Prostate gland (tissue), 2 donors: Measurements from ENCODE around the gene TBC1D24. TPM values are rescaled to one million over a fixed set of nuclear protein-coding genes. Genes with fewer than 3 reads are reported as not detected.

Experiments used
- DNase-seq: peaks from one replicate; pipeline ENCODE4 v3.0.0-alpha.2; 2019; ENCODE audit warnings: low spot score
- H3K27ac ChIP-seq, 2 donors: fragments of 200-600 bp; sonication (generic); 2 replicates each; pipeline ENCODE4 v1.5.1; 2017 to 2019
- H3K27me3 ChIP-seq: fragments of 200-600 bp; sonication (generic); replicated peaks from 2 replicates; pipeline ENCODE4 v1.5.1; 2019; ENCODE audit not compliant: insufficient read depth
- H3K36me3 ChIP-seq, 2 donors: fragments of 200-600 bp; sonication (generic); 1 replicate in 1 of 2; 2 replicates in 1 of 2; pipeline versions ENCODE4 v1.5.1 to v1.8.1; 2017 to 2019
- H3K4me1 ChIP-seq: fragments of 200-600 bp; sonication (generic); replicated peaks from 2 replicates; pipeline ENCODE4 v1.5.1; 2019
- H3K4me3 ChIP-seq, 2 donors: fragments of 200-600 bp; sonication (generic); 2 replicates each; pipeline ENCODE4 v1.5.1; 2017 to 2019
- H3K9me3 ChIP-seq: fragments of 200-600 bp; sonication (generic); 2 replicates; pipeline ENCODE4 v1.5.1; 2017
- CTCF ChIP-seq, 4 experiments: fragments of 200-600 bp in 2 of 4; fragments of 450-650 bp in 2 of 4; sonication (generic) in 2 of 4; IDR thresholded peaks; 1 replicate in 3 of 4; 2 replicates in 1 of 4; pipeline ENCODE4 v1.5.1; 2016 to 2019; ENCODE audit warnings: antibody characterized with exemption in 4 of 4, mild to moderate bottlenecking in 2 of 4, moderate library complexity in 2 of 4
- POLR2A ChIP-seq: fragments of 450-650 bp; IDR thresholded peaks from one replicate; pipeline ENCODE4 v1.6.1; 2016; ENCODE audit warnings: antibody characterized with exemption, mild to moderate bottlenecking
- POLR2AphosphoS5 ChIP-seq: sonication (generic); formaldehyde crosslinking; IDR thresholded peaks from one replicate; pipeline ENCODE4 v1.6.1; 2017; ENCODE audit warnings: antibody characterized with exemption
- WGBS: methylation state at CpG from one replicate; pipeline ENCODE4 v1.1.5; 2018; 5-methylcytosine and 5-hydroxymethylcytosine counted together
- intact Hi-C: fragments of 100-400 bp; cut with DNase I; formaldehyde crosslinking; loops from one replicate; pipeline ENCODE4 v1.14.2; 2022
- total RNA-seq, 2 donors: library from RNA; depleted of rRNA; stranded (reverse); fragments of >200 nt; gene quantifications; one replicate each; pipeline ENCODE4 v1.1.0, GENCODE V29; 2016

TBC1D24 gene
- total RNA-seq, 2 donors from 2014 or later: 22.4 to 26.2 TPM

GRCh38 chr16:2489581-2489980, 14.7 kb downstream of the TBC1D24 start:
- no peak for DNase-seq
- peaks cover 2% of the 10 kb centered on the region for H3K4me1 ChIP-seq
- H3K9me3 ChIP-seq: no peaks in the 10 kb centered on the region
- H3K27ac ChIP-seq: no peak overlapping the region
- WGBS: 91% methylated on average over 16 of the region's 16 CpGs
- intact Hi-C loops: no loop called here
- no peak overlapping the region for H3K4me3 ChIP-seq
- H3K27me3 ChIP-seq: no peaks in the 10 kb centered on the region
- H3K36me3 ChIP-seq: no peaks in the 10 kb centered on the region
- TF ChIP-seq POLR2A (no peak), POLR2AphosphoS5 (no peak), CTCF (IDR thresholded peaks at IDR 0.05) (no peak)

DNA sequence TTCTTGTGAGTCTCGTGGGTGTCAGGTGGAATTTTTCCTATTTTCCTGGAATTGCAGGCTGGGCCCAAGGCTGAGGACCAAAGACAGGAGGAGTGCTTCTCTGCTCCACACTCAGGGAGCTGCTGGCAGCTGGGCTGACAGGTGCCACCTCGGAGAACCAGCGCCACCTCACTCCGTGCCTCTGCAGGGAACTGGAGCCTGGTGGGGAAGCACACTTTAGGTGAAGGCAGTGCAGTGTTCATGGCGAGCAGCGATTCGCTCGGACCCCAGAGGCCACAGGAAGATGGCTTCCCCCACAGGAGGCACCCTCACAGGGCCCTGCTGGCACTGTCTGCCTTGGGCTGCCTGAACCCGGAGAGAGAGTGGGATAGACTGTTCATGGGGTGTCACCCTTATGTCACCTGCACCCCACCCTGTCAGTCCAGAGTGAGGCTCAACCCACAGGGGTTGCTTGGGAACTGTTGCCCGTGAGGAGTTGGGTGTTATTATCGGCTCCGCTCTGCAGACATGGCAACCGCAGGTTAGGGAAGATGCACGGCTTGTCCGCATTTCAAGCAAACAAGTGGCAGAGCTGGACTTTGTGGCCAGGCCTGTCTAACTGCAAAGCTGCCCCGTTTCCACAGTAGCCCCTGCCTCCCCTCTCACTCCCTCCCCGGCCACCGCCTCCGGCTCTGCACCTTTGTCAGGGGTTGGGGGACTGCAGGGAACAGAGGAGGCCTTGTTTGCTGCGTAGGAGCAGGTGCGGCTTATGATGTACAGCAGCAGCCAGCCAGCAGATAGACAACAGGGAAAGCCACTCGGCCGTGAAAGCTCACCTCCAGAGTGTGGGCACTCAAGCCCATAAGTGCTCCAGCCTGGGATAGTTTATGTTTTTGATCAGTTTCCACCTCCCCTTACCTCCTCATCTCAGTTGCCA, 15.5 kb downstream of the TBC1D24 start:
- no peaks in the 10 kb centered on the region for H3K27me3 ChIP-seq
- TF ChIP-seq POLR2AphosphoS5 (no peak), CTCF (IDR thresholded peaks at IDR 0.05) (no peak), POLR2A (no peak)
- no peaks in the 10 kb centered on the region for H3K9me3 ChIP-seq
- DNase-seq: no peak
- WGBS: 77% methylated on average over 23 of the region's 23 CpGs
- H3K36me3 ChIP-seq: no peaks in the 10 kb centered on the region
- H3K4me3 ChIP-seq: no peak overlapping the region
- H3K4me1 ChIP-seq: peaks cover 2% of the 10 kb centered on the region
- H3K27ac ChIP-seq: no peak overlapping the region
- intact Hi-C loops: no loop called here

DNA sequence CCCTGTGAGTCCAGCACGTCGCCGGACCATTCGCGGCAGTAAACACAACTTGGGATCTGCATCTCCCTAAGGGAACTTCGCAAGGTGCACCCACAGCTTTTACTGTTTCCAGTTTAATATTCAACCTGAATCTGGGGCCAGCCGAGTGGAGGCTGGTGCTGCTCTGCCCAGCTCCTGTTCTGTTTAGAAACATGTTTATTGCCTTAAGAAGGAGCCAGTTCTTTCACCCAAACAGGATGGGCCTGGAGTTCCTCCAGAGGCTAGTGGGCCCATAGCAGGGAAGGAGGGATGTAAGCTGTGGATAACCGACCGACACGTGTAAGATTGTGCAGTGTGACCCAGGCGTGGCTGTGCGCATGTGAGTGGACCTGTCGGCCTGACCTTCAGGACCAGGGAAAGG, 17.4 kb downstream of the TBC1D24 start:
- TF ChIP-seq POLR2AphosphoS5 (no peak), CTCF (IDR thresholded peaks at IDR 0.05) (no peak), POLR2A (no peak)
- H3K4me1 ChIP-seq: no peaks in the 10 kb centered on the region

DNA sequence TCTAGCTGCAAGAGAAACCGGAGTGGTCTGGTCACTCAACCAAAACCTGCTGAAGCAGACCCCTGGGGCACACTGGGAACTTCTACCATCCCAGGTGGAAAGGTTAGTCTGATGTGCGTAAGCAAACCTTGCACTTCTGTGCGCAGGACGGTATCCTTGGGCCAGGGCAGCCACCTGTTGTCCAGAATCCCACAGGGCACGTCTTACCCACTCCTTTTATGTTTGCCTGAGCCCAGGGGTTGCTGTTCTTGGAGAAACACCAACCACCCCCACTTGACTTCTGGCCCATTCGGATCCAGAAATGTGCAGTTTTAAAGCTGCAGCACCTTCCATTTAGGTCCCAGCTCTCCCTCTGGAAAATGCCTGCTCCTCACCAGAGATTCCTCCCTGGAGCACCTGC, 18.7 kb downstream of the TBC1D24 start:
- no peak for DNase-seq
- TF ChIP-seq CTCF (IDR thresholded peaks at IDR 0.05): no peak
- no peak for TF ChIP-seq POLR2A
- TF ChIP-seq POLR2AphosphoS5: no peak
- Histone ChIP-seq H3K9me3 (no peaks in the 10 kb centered on the region), H3K27me3 (no peaks in the 10 kb centered on the region), H3K4me1 (peaks cover 2% of the 10 kb centered on the region), H3K36me3 (no peaks in the 10 kb centered on the region), H3K27ac (no peak overlapping the region), H3K4me3 (no peak overlapping the region)
- intact Hi-C loops: no loop called here
- WGBS: 87% methylated on average over 6 of the region's 6 CpGs

More for the DNA sequence above, 17.4 kb downstream of the TBC1D24 start:
- H3K36me3 ChIP-seq: no peaks in the 10 kb centered on the region
- no peak overlapping the region for H3K4me3 ChIP-seq
- intact Hi-C loops: no loop called here
- DNase-seq: no peak
- WGBS: 74% methylated on average over 13 of the region's 13 CpGs
- H3K27me3 ChIP-seq: no peaks in the 10 kb centered on the region
- no peak overlapping the region for H3K27ac ChIP-seq
- H3K9me3 ChIP-seq: no peaks in the 10 kb centered on the region

DNA sequence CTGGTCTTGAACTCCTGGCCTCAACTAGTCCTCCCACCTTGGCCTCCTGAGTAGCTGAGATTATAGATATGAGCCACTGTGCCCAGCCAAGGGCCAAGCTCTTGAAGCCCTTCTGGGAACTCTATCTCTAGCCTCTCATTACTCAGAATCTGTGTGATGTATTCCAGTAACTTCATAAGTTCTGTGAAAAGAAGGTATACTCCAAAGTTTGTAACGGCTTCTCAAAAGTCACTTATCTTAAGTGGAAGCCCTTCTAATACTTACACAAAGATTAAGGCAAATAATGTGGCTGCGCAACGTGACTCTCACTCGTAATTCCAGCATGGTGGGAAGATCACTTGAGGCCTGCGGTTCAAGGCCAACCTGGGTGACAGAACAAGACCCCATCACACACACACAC, 19.7 kb downstream of the TBC1D24 start:
- H3K27me3 ChIP-seq: no peaks in the 10 kb centered on the region
- H3K27ac ChIP-seq: no peak overlapping the region
- no peaks in the 10 kb centered on the region for H3K9me3 ChIP-seq
- H3K4me1 ChIP-seq: peaks cover 8% of the 10 kb centered on the region
- no peak for DNase-seq
- no peak overlapping the region for H3K4me3 ChIP-seq
- no peaks in the 10 kb centered on the region for H3K36me3 ChIP-seq
- intact Hi-C loops: loop anchor here (5.0 kb wide), 1 partner anchor 67 kb away; the partner anchor contains the start of gene CCNF
- TF ChIP-seq POLR2A (no peak), POLR2AphosphoS5 (no peak), CTCF (IDR thresholded peaks at IDR 0.05) (no peak)
- WGBS: 91% methylated on average over 5 of the region's 5 CpGs
